ENCODE measurements around the gene RAI2.

DNA sequence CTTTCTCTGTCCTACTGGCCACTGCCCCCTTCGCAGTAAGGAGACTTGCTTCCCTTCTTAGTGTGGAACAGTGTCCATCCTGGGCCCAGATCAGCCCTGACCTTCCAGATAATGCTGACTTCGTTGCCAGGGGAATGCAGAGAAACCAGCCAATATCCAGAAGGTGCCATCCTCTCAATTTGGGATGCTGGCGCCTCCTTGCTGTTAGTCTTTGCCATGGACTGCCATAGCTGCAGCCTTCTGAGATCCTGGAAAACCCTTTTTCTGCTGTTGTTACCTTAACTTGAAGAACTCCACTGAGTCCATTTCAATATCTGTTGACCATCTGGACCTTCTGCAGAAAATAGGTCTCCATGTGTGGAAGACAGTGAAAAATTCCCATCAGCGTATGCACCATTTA, 21.8 kb downstream of the RAI2 start:
- TF ChIP-seq POLR2A (IDR thresholded peaks at IDR 0.05; ENCODE audit: low read depth) (no peak), EP300 (IDR thresholded peaks at IDR 0.05) (no peak)
